ENCODE data around the gene SHISA7. TPM values are rescaled to one million over a fixed set of nuclear protein-coding genes. Genes with fewer than 3 reads are reported as not detected.

Gene SHISA7
- polyA plus RNA-seq, 3 donors: 0.01 TPM; not detected in 2

DNA sequence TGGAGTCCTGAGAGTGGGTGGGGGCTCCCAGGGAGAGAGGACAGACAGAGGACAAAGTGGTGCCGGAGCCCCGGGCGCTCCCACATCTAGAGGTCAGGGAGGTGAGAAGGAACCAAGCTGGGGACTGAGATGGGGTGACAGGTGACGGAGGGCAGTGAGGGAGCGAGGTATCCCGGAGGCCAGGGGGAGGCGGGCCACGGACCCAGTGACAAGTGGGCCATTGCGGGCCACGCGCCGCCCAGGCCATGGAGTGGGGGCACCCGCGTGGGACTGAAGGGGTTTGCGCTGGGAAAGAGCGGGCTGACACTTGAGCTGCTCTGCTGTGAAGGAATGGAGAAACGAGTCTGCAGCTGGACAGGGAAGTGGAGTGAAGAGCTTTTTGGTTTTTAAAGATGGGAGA, 35.9 kb upstream of the SHISA7 start:
- peaks cover 16 to 25% of the 10 kb centered on the region in 2 donors for H3K36me3 ChIP-seq (replicated peaks in 1 of 2; ENCODE audit: control insufficient read depth in 1 of 2, insufficient read depth in 2 of 2, low read length in 2 of 2)
- no peaks in the 10 kb centered on the region for H3K9me3 ChIP-seq (replicated peaks in 1 of 2; ENCODE audit: control insufficient read depth in 1 of 2, insufficient read depth in 1 of 2, low read length in 2 of 2)
- H3K27ac ChIP-seq (ENCODE audit: low read depth in 1 of 2, low read length in 2 of 2): no peak overlapping the region
- no peaks in the 10 kb centered on the region for H3K27me3 ChIP-seq (ENCODE audit: control insufficient read depth in 2 of 2, insufficient read depth in 2 of 2, low read length in 2 of 2)
- H3K9ac ChIP-seq (ENCODE audit: insufficient read depth, low read length, poor library complexity, severe bottlenecking): no peak overlapping the region
- peaks cover 41% of the 10 kb centered on the region for H4K20me1 ChIP-seq (ENCODE audit: insufficient read depth, low read length)
- no peak overlapping the region for H3K4me3 ChIP-seq (replicated peaks in 1 of 3; ENCODE audit: low read depth in 2 of 3, low read length in 3 of 3)
- TF ChIP-seq, protein P1, sequence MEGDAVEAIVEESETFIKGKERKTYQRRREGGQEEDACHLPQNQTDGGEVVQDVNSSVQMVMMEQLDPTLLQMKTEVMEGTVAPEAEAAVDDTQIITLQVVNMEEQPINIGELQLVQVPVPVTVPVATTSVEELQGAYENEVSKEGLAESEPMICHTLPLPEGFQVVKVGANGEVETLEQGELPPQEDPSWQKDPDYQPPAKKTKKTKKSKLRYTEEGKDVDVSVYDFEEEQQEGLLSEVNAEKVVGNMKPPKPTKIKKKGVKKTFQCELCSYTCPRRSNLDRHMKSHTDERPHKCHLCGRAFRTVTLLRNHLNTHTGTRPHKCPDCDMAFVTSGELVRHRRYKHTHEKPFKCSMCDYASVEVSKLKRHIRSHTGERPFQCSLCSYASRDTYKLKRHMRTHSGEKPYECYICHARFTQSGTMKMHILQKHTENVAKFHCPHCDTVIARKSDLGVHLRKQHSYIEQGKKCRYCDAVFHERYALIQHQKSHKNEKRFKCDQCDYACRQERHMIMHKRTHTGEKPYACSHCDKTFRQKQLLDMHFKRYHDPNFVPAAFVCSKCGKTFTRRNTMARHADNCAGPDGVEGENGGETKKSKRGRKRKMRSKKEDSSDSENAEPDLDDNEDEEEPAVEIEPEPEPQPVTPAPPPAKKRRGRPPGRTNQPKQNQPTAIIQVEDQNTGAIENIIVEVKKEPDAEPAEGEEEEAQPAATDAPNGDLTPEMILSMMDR (IDR thresholded peaks at IDR 0.05): no peak
- H3K27ac Mint-ChIP-seq: no peak overlapping the region
- no peak overlapping the region for H3K4me2 ChIP-seq (replicated peaks; ENCODE audit: extremely low read depth, low read length, poor library complexity, severe bottlenecking)
- no peak for DNase-seq
- intact Hi-C loops (cut with micrococcal nuclease): no loop called here
- peaks cover 0 to under 1% (median 0%) of the 10 kb centered on the region in 3 donors for H3K27me3 Mint-ChIP-seq (ENCODE audit: low read depth in 3 of 3)
- no peak overlapping the region for H2AFZ ChIP-seq (ENCODE audit: insufficient read depth, low read depth, low read length, poor library complexity, severe bottlenecking)
- peaks cover 0 to 2% (median 0%) of the 10 kb centered on the region in 7 donors for H3K9me3 Mint-ChIP-seq
- peaks cover 23% of the 10 kb centered on the region for H3K79me2 ChIP-seq (ENCODE audit: insufficient read depth, low read length)
- H3K4me3 Mint-ChIP-seq: no peak overlapping the region
- H3K4me1 Mint-ChIP-seq: peaks cover 35% of the 10 kb centered on the region
- 91% methylated on average over 17 of the region's 17 CpGs for WGBS (ENCODE audit: insufficient coverage)
- peaks cover 17 to 25% of the 10 kb centered on the region in 2 donors for H3K4me1 ChIP-seq (ENCODE audit: control insufficient read depth in 1 of 2, insufficient read depth in 2 of 2, low read length in 2 of 2)
- peaks cover 19 to 24% of the 10 kb centered on the region in 2 donors for H3K36me3 Mint-ChIP-seq

DNA sequence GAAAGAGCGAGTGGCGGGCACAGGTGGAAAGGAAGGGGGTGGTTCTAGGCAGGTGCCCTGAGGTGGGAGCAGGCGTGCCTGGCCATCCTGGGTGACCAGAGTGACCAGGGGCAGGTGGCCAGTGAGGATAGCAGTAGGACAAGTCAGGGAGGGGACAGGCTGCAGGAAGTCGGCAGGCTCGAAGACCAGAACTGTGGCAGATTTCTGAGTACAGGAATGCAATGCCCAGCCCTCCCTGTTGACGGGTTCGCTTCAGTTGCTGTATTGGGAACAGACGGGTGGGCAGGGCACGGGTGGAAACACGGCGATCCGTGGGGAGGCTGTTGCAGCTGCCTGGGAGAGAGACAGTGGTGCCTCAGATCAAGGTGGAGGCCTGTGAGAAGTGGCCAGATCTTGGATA, 35.3 kb upstream of the SHISA7 start:
- Histone ChIP-seq H3K4me3 (replicated peaks in 1 of 3; ENCODE audit: low read depth in 2 of 3, low read length in 3 of 3) (no peak overlapping the region), H3K36me3 (replicated peaks in 1 of 2; ENCODE audit: control insufficient read depth in 1 of 2, insufficient read depth in 2 of 2, low read length in 2 of 2) (peaks cover 13 to 19% of the 10 kb centered on the region in 2 donors), H2AFZ (ENCODE audit: insufficient read depth, low read depth, low read length, poor library complexity, severe bottlenecking) (no peak overlapping the region), H4K20me1 (ENCODE audit: insufficient read depth, low read length) (peaks cover 34% of the 10 kb centered on the region), H3K27ac (ENCODE audit: low read depth in 1 of 2, low read length in 2 of 2) (no peak overlapping the region), H3K4me2 (replicated peaks; ENCODE audit: extremely low read depth, low read length, poor library complexity, severe bottlenecking) (no peak overlapping the region), H3K27me3 (ENCODE audit: control insufficient read depth in 2 of 2, insufficient read depth in 2 of 2, low read length in 2 of 2) (no peaks in the 10 kb centered on the region), H3K9me3 (replicated peaks in 1 of 2; ENCODE audit: control insufficient read depth in 1 of 2, insufficient read depth in 1 of 2, low read length in 2 of 2) (no peaks in the 10 kb centered on the region), H3K9ac (ENCODE audit: insufficient read depth, low read length, poor library complexity, severe bottlenecking) (no peak overlapping the region), H3K79me2 (ENCODE audit: insufficient read depth, low read length) (peaks cover 23% of the 10 kb centered on the region), H3K4me1 (ENCODE audit: control insufficient read depth in 1 of 2, insufficient read depth in 2 of 2, low read length in 2 of 2) (peaks cover 16 to 21% of the 10 kb centered on the region in 2 donors)
- 95% methylated on average over 12 of the region's 12 CpGs for WGBS (ENCODE audit: insufficient coverage)
- H3K9me3 Mint-ChIP-seq: peaks cover 0 to 2% (median 0%) of the 10 kb centered on the region in 7 donors
- intact Hi-C loops (cut with micrococcal nuclease): no loop called here
- H3K27ac Mint-ChIP-seq: peak overlapping the region in 1 of 7 donors; percentile 93
- peaks cover 15 to 19% of the 10 kb centered on the region in 2 donors for H3K36me3 Mint-ChIP-seq
- no peaks in the 10 kb centered on the region for H3K27me3 Mint-ChIP-seq (ENCODE audit: low read depth in 3 of 3)
- H3K4me1 Mint-ChIP-seq: peaks cover 35% of the 10 kb centered on the region
- H3K4me3 Mint-ChIP-seq: no peak overlapping the region
- DNase-seq: no peak
- TF ChIP-seq, protein P1 (IDR thresholded peaks at IDR 0.05): no peak

All from CD14-positive monocyte (primary cell).